DMS 273 (cell line): ENCODE data around the gene KCNJ14.

Experiments
- DNase-seq: peaks from one replicate; lab custom pipeline; 2025; ENCODE audit not compliant: unreplicated experiment; lab: John Stamatoyannopoulos, UW

The KCNJ14 gene

DNA sequence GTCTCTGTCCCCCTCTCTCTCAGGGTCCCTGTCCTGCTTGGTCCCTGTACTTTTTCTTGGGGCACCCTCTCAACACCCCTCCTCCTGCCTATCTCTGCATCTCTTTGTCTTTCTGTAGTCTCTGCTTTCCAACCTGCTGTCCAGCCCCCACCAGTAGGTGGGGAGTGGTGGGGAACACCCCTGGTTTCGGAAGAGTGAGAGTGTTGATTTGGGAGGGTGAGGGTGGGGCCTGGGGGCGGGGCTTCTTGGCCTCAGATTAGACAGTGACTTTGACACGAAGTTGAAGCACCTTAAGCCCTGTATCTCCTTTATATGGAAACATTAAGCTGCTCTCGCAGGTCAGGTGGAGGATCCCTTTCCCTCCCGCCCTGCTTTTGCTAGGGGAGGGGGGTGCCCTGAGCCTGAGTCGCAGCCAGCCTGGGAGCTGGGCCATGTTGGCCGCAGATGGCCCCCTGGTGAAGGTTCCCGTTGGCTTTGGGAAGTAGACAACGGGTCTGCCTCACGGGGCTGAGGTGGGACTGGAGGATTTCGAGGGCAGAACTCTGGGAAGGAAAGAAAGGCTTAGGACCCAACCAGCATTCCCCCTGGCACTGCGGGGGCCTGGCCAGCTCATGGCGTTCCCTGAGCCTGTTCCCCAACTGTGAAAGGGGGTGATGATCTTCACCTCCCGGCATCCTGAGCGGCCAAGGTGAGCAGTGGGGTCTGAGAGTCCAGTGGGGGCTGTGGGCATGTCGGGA is at the start of gene KCNJ14:
TSS of gene KCNJ14 (plus strand) at position 404 of the 737 bp plus-strand sequence. CDS start 6,151 bp downstream, outside the sequence.
- no peak for DNase-seq

DNA sequence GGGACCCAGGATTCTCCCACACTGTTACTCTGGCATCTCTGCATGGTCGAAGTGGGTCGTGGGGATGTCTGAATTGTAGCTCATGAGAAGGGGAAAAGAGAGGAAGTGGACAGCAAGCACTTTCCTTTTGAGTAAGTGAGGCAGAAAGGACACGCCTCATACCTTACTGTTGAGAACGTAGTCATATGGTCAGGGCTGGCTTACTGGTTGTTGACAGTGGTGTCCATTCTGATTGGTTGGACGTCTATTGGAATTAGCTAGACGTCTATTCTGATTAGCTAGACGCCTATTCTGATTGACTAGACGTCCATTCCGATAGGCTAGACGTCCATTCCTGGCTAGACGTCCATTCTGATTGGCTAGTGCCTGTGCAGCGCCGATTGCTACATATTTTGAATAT is 49.5 kb upstream of the KCNJ14 start:
- no peak for DNase-seq

DNA sequence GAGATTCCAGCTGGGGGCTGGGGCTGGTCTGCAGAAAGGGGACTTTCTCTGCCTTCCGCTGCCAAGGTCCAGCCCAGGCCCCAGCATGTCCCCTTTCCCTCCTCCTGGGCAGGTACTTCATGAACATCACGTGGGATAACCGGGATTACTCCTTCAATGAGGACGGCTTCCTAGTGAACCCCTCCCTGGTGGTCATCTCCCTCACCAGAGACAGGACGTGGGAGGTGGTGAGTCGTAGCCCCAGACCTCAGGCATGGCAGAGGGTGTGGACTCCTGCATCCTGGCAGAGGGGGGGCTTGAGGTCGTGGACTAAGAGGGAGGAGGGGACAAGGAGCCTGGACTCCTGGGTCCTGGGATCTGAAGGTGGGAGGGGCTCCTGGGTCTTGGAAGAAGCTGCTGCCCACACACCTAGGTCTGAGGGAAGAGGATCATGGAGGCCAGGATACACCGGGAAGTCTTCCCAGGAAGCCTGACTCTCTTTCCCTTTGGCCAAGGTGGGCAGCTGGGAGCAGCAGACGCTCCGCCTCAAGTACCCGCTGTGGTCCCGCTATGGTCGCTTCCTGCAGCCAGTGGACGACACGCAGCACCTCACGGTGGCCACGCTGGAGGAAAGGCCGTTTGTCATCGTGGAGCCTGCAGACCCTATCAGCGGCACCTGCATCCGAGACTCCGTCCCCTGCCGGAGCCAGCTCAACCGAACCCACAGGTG is 41.3 kb upstream of the KCNJ14 start:
- DNase-seq, result no peak

DNA sequence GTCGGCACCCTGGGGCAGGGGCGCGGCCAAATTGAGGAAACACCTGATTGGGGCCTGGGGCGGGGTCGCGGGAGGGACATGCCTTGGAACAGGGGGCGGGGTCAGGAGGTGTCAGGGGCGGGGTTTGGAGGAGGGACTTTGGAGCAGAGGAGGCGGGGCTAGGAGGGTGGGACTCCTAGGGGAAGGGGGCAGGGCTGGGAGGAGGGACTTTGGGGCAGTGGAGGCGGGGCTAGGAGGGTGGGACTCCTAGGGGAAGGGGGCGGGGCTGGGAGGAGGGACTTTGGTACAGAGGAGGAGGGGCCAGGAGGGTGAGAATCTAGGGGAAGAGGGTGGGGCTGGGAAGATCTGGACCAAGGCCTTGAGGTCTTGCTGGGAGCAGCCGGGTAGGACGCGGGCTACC is 40.0 kb upstream of the KCNJ14 start:
- DNase-seq, result peak; percentile 80

DNA sequence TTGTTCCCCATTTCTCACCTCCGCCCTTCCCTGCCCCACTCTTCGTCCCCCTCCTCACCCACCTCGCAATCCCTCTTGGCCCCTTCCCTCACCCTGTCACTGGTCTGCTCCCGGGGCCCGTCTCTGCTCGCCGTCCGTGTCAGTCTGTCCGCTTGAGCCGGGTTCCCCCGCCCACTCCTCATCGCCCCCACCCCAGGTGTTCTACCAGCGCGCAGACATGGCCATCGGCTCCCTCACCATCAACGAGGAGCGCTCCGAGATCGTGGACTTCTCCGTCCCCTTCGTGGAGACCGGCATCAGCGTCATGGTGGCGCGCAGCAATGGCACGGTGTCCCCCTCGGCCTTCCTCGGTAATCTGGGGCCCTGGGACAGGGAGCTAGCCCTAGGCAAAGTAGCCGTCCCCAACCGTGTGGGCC is 39.6 kb upstream of the KCNJ14 start:
- no peak for DNase-seq

DNA sequence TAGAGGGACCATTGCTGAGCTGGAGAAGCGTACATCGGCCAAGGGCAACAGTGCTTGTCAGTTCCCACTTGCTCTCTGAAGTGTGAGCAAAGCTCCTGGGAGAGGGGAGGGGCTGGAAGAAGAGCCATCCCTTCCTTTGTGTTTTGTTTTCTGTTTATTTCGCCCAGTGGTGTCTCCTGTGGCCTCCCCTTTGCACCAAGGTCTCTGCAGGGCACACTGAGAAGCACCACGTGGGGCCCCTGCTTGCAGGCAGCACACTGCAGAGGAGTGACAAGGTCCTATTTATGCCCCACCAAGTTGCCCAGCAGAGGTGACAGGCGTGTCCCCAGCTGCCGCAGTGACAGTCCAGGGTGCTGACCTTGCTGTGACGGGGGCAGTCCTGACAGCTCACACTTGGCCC is 38.0 kb upstream of the KCNJ14 start:
- no peak for DNase-seq

DNA sequence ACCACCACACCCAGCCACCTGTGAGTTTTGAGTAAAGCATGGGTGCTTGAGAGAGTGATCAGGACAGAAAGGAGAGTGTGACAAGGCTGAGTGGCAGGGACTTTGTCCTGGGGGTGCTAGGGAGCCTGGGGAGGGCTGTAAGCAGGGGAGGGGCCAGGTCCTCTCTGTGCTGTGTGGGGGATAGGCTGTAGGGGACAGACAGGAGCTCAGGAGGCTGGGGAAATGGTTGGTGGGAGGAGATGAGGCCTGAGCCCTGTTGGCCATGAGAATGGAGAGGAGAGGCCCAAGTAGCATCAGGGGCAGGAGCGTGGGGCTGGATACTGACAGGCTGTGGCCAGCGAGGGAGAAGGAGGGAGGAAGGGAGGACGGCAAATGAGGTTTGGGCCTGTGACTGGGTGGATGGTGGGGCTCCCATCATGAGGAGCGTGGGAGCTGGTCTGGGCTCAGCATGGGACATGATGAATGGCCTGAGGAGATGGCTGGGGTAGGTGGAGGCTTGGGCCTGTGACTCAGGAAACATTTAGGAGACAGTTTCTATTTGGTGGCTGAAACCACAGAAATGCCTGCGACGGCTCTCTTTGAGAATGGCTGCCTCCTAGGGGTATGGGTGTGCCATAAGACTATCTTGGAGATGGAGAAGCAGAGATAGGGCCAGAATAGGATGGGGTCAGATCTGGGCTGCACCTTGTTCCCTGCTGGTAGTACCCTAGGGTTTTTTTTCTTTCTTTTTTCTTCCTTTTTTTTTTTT is 36.9 kb upstream of the KCNJ14 start:
- peak; percentile 34 for DNase-seq

DNA sequence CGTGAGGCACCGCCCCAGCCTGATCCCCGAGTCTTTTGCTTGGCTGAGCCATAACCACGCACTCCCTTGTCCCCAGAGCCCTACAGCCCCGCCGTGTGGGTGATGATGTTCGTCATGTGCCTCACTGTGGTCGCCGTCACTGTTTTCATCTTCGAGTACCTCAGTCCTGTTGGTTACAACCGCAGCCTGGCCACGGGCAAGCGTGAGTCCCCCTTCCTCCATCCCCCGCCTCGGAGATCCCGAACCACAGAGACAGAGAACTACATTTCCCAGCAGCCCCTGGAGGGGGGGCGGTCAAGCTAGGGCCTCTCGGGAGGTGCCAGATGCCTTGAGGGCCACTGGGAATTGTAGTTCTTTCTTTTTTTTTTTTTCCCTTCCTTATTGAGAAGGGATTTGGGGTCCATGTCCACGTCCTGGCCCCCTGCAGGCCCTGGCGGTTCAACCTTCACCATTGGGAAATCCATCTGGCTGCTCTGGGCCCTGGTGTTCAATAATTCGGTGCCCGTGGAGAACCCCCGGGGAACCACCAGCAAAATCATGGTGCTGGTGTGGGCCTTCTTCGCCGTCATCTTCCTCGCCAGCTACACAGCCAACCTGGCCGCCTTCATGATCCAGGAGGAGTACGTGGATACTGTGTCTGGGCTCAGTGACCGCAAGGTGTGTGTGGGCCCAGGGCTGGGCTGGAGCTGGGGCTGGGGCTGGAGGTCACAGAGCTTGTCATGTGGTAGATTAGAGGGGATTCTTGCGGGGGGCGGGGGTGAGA is 36.0 kb upstream of the KCNJ14 start:
- peak; percentile 72 for DNase-seq

DNA sequence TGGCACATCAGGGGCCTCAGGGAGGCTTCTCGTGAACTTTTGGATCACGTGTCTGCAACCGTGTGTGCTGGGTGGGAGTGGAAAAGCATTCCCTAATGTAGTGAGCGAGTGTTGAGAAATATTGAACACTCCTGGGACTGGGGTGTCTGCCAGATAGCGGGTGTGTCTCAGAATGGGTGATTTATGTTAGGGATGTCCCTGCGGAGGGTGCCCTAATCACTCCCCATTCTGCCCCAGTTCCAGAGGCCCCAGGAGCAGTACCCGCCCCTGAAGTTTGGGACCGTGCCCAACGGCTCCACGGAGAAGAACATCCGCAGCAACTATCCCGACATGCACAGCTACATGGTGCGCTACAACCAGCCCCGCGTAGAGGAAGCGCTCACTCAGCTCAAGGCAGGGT is 33.8 kb upstream of the KCNJ14 start:
- DNase-seq, result no peak

DNA sequence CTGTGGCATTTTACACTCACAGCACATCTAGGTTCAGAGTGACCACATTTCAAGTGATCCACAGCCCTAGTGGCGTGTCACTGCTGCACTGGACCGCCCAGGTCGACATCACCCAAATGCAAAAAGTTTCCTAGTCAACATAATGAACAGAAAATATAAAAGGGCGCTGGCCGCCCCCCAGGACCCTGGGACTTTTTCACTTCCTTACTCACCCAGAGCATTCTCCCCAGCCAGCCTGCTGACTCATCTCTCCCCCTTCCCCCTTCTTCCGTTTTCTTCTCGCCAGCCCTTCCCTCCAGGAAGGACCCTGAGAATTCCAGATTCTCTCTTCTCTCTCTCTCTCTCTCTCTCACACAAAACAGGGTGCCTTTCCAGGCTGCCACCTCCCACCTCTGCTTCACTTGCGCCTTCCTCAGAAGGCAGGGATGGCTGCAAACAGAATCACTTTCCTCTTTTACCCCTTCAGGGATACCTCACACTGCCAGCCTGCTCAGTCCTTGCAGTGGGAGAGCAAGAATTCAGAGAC is 30.6 kb upstream of the KCNJ14 start:
- DNase-seq, result no peak

DNA sequence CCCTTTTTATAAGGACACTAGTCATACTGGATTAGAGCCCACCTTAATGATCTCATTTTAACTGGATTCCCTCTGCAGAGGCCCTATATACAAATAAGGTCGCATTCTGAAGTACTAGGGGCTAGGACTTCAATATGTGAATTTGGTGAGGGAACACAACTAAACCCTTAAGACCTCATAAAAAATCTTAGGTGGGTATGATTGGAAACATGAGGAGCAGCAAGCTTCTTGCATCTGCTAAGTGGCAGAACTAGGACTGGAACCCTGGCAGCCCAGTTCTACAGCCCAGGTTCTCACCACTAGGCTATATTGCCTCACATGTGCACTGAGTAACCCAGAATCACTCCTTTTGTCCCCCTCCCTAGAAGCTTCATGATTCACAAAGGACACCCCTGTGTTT is 26.7 kb upstream of the KCNJ14 start:
- no peak for DNase-seq

DNA sequence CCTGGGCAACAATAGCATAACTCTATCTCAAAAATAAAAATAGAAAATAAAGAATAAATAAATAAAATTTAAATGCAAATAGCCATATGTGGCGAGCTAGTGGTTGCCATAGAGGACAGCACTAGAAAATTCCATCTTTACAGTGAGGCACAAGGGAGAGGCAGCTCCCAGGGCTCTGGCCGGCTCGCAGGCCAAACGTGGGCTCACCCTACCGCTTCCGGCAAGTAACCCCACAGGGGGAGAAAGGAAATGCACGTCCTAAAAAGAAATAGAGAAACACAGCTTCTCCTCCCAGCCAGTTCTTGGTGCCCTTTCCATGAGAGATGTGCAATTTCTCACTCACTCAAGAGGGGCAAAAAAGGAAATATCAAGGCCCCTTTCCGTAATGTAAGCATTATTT is 22.0 kb upstream of the KCNJ14 start:
- DNase-seq, result no peak

DNA sequence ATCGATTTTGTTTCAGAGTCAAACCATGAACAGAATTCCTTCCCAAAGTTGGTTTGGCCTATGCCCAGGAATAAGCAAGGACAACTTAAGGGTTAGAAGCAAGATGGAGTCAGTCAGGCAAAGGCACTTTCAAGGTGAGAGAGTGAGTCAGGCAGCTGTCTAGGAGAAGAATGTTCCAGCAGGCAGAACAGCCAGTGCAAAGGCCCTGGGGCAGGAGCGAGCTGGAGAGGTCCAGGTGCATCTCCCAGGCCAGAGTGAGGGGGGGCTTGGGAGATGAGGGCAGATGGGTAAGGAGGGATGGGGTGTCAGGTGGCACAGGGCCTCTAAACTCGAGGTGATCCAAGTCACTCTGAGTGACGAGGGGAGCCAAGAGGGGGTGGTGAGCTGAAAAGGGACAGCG is 18.8 kb upstream of the KCNJ14 start:
- no peak for DNase-seq

DNA sequence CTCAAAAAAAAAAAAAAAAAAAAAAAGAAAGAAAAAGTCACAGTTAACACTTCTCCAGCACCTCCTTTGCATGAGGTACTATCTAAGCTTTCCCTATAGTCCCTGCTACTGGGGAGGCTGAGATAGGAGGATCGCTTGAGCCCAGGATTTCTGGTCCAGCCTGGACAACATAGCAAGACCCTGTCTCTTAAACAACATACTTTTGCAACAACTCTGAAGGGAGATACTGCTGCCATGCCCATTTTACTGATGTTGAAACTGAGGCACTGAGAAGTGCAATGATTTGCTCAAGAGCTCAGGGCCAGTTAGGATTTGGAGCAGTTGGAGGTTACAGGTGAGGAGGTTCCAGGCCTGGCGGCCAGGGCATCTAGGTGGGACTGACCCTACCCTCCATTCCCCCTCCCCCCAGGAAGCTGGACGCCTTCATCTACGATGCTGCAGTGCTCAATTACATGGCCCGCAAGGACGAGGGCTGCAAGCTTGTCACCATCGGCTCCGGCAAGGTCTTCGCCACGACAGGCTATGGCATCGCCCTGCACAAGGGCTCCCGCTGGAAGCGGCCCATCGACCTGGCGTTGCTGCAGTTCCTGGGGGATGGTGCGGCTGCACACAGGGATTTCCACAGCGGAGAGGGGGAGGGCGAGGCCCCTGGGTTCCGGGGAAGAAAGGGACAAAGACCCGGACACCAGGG is 13.9 kb upstream of the KCNJ14 start:
- DNase-seq, result no peak

DNA sequence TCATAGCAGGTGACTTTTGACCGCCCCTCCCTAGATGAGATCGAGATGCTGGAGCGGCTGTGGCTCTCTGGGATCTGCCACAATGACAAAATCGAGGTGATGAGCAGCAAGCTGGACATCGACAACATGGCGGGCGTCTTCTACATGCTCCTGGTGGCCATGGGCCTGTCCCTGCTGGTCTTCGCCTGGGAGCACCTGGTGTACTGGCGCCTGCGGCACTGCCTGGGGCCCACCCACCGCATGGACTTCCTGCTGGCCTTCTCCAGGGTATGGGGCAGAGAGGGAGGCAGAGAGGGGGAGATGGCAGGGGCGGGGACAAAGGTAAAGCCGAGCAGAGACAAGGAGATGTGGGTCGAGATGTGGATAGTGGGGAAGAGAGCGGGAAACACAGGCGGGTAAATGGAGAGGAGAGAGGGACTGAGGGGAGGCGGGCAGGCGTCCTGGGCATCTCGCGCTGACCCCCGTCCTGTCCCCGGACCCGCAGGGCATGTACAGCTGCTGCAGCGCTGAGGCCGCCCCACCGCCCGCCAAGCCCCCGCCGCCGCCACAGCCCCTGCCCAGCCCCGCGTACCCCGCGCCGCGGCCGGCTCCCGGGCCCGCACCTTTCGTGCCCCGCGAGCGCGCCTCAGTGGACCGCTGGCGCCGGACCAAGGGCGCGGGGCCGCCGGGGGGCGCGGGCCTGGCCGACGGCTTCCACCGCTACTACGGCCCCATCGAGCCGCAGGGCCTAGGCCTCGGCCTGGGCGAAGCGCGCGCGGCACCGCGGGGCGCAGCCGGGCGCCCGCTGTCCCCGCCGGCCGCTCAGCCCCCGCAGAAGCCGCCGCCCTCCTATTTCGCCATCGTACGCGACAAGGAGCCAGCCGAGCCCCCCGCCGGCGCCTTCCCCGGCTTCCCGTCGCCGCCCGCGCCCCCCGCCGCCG is 13.0 kb upstream of the KCNJ14 start:
- DNase-seq, result no peak

DNA sequence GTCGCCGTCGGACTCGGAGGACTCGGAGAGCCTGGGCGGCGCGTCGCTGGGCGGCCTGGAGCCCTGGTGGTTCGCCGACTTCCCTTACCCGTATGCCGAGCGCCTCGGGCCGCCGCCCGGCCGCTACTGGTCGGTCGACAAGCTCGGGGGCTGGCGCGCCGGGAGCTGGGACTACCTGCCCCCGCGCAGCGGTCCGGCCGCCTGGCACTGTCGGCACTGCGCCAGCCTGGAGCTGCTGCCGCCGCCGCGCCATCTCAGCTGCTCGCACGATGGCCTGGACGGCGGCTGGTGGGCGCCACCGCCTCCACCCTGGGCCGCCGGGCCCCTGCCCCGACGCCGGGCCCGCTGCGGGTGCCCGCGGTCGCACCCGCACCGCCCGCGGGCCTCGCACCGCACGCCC is 12.1 kb upstream of the KCNJ14 start:
- no peak for DNase-seq

DNA sequence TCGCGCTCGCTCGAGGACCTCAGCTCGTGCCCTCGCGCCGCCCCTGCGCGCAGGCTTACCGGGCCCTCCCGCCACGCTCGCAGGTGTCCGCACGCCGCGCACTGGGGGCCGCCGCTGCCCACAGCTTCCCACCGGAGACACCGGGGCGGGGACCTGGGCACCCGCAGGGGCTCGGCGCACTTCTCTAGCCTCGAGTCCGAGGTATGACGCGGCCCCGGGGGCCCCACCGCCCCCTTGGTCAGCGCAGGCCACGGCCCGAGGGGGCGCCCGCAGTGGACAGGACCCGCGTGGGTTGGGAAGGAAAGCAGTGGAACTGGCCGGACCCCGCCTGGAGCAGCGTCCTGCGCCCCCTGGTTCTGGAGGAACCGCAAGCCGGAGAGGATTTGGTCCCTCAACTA is 11.6 kb upstream of the KCNJ14 start:
- DNase-seq, result no peak

DNA sequence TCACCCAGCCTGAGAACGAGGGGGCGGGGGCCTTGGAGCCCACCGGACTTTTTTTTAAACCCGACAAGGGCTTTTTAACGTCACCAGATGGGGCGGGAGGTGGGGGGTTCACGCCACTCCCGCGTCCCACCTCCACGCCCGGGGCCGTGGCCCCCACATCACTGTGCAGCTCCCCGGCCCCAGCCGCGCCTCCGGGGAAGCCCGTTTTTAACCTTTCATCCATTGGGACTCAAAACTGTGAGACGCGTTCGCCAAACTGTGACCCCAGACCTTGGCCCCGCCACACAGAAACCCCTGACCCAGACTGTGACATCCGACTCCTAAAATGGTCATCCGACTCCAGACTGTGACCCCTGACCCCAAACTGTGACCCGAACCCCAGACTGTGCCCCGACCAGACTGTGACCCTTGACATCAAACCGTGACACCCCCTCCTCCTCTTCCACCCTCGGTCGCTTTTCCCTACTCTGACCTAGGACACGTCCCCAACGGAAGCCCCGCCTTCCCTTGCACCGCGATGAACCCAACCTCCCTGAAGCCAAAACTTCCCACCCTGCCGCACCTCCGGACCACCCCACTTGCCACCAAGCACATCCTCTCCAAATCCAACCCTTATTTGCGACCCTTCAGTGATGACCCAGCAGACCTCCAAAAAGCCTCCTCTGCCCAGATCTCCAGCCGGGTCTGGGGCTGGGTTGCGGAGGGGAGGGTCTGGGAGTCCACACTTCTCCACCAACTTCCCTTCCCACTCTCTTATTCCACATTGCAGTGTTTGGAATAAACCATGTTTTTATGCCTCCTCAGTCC is 11.0 kb upstream of the KCNJ14 start:
- DNase-seq, result no peak

DNA sequence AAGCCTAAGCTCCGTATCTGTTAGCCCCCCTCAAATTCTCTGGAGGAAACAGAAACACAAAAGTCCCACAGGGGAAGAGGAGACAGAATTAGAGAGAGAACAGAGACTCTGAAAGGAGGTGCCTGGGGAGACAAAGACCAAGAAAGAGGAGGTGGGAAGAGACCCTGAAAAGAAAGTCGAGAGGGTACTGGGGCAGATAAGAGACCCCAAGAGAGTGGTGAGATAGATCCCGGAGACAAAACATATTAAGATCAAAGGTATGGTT is 10.5 kb upstream of the KCNJ14 start:
- no peak for DNase-seq
